ENCODE results near the gene SCLY. TPM values are rescaled to one million over a fixed set of nuclear protein-coding genes. Genes with fewer than 3 reads are reported as not detected.

The SCLY gene
- total RNA-seq, 1 experiment from 2014 or later = 68.4 TPM

DNA sequence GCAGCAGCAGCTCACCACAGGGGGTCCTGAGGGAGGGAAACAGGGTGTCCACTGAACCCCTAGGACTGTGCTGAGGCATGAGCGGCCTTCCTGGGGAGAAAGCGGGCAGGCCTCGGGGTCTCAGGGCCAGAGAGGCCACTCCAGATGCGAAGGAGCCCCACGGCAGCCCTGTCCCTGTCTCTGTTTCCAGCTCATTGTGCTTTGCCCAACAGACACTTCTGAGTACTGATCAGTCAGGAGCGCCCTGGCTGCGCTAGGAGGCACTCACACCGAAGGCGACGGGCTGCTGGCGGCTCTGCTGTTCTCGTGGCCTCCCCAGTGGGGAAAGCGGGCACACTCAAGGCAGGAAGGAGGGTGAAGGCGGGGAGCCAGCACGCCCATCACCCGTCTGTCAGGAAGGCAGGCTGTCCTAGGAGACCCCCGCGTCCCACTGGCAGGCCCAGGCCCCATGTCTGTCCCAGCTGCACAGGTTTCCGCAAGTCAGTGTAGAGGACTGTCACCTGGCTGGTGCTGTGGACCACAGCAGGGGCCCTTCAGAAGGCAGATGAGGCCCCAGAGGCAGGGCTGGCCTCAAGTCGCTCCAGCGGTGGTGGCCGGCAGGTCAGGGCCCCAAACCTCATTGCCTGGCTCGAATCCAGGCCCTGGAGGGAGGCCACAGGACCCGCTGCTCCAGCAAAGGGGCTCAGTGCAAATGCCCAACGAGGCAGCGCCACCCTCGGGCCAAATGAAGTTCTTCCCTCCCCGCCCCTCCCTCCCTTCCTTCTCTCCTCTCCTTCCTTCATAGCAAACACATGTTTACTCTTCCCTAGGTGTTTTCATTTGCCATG, 46.1 kb downstream of the SCLY start:
- DNase-seq (ENCODE audit: low spot score) = peak; percentile 73
- POLR2A ChIA-PET = no interaction called here
- H3K4me3 Mint-ChIP-seq = no peak overlapping the region
- H3K36me3 Mint-ChIP-seq = no peaks in the 10 kb centered on the region
- ATAC-seq = peak; percentile 43
- H3K27ac Mint-ChIP-seq = no peak overlapping the region
- TF ChIP-seq NR2C2 (CRISPR knock-in tag; IDR thresholded peaks at IDR 0.05) = no peak
- TF ChIP-seq, protein P1, sequence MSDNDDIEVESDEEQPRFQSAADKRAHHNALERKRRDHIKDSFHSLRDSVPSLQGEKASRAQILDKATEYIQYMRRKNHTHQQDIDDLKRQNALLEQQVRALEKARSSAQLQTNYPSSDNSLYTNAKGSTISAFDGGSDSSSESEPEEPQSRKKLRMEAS (CRISPR knock-in tag; IDR thresholded peaks at IDR 0.05) = peak; percentile 21; the same call in 1 of the 2 replicates
- TF ChIP-seq ZBTB21 (CRISPR knock-in tag; IDR thresholded peaks at IDR 0.05; ENCODE audit: borderline replicate concordance) = 0 out of 2 replicates have a peak, but pooled peaks have one; percentile 22
- TF ChIP-seq, protein P2, sequence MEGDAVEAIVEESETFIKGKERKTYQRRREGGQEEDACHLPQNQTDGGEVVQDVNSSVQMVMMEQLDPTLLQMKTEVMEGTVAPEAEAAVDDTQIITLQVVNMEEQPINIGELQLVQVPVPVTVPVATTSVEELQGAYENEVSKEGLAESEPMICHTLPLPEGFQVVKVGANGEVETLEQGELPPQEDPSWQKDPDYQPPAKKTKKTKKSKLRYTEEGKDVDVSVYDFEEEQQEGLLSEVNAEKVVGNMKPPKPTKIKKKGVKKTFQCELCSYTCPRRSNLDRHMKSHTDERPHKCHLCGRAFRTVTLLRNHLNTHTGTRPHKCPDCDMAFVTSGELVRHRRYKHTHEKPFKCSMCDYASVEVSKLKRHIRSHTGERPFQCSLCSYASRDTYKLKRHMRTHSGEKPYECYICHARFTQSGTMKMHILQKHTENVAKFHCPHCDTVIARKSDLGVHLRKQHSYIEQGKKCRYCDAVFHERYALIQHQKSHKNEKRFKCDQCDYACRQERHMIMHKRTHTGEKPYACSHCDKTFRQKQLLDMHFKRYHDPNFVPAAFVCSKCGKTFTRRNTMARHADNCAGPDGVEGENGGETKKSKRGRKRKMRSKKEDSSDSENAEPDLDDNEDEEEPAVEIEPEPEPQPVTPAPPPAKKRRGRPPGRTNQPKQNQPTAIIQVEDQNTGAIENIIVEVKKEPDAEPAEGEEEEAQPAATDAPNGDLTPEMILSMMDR (IDR thresholded peaks at IDR 0.05) = peak; percentile 23; the same call in 1 of the 2 replicates
- TF ChIP-seq, protein P3, sequence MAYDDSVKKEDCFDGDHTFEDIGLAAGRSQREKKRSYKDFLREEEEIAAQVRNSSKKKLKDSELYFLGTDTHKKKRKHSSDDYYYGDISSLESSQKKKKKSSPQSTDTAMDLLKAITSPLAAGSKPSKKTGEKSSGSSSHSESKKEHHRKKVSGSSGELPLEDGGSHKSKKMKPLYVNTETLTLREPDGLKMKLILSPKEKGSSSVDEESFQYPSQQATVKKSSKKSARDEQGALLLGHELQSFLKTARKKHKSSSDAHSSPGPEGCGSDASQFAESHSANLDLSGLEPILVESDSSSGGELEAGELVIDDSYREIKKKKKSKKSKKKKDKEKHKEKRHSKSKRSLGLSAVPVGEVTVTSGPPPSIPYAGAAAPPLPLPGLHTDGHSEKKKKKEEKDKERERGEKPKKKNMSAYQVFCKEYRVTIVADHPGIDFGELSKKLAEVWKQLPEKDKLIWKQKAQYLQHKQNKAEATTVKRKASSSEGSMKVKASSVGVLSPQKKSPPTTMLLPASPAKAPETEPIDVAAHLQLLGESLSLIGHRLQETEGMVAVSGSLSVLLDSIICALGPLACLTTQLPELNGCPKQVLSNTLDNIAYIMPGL (CRISPR knock-in tag; IDR thresholded peaks at IDR 0.05) = peak; percentile 46; the same call in 1 of the 2 replicates
- TF ChIP-seq, protein P4, sequence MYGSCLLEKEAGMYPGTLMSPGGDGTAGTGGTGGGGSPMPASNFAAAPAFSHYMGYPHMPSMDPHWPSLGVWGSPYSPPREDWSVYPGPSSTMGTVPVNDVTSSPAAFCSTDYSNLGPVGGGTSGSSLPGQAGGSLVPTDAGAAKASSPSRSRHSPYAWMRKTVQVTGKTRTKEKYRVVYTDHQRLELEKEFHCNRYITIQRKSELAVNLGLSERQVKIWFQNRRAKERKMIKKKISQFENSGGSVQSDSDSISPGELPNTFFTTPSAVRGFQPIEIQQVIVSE (CRISPR knock-in tag; IDR thresholded peaks at IDR 0.05; ENCODE audit: borderline replicate concordance) = no peak
- CTCF ChIA-PET = interaction anchor here (0.6 to 2.9 kb wide), 22 partner anchors 8 to 1577 kb away, joined by 3 to 15 read pairs (median 4); partner anchors contain the start of gene SCLY
- H3K9me3 Mint-ChIP-seq = peaks cover 6% of the 10 kb centered on the region; the same call in 1 of the 2 replicates
- H3K27me3 Mint-ChIP-seq (ENCODE audit: low read depth) = no peaks in the 10 kb centered on the region
- H3K4me1 Mint-ChIP-seq = peaks cover 21% of the 10 kb centered on the region

DNA sequence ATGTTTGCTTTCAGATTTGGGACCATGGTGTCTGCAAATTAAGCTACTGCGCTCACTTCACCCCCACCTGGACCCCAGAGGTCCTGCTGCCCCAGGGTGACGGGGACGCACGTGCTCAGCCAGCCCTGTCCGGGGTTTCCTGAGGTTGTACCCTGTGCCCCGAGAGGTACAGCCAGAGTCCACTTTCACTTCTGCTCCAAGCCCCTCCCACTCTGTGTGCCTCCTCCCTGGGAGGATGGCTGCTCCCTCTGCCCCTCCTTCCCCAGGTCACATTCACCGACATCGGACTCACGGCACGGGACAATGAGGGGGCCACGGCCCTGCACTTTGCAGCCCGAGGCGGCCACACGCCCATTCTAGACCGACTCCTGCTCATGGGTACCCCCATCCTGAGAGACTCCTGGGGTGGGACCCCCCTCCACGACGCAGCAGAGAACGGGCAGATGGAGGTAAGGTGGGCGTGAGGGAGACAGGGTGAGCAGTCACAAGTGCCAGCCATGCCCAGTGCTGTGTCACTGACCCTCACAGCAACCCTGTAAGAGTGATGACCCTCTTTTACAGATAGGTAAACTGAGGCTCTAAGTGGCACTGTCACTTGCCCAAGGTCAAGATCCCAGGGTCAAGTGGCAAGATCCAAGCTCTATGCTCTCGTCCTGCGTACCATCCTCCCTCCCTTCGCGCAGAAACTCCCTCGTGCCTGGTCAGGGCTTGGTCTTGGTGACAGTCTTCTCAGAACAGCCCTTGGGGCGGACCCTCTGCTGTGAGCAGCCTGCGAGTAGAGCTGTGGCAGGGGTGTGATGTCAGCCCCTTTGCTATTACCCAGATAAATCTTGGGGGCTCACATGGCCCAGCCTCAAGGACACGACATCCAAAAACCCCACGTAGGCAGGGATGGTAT, 47.0 kb downstream of the SCLY start:
- peaks cover 14% of the 10 kb centered on the region for H3K9me3 Mint-ChIP-seq
- H3K27ac Mint-ChIP-seq = no peak overlapping the region
- DNase-seq (ENCODE audit: low spot score) (peak; percentile 31), ATAC-seq (peak; percentile 25)
- H3K4me1 Mint-ChIP-seq = peaks cover 21% of the 10 kb centered on the region
- TF ChIP-seq GABPB1 (CRISPR knock-in tag; IDR thresholded peaks at IDR 0.05) (no peak), FOXK1 (CRISPR knock-in tag; IDR thresholded peaks at IDR 0.05) (0 out of 2 replicates have a peak, but pooled peaks have one; percentile 25), ZBTB21 (CRISPR knock-in tag; IDR thresholded peaks at IDR 0.05; ENCODE audit: borderline replicate concordance) (0 out of 2 replicates have a peak, but pooled peaks have one; percentile 29), TEAD4 (CRISPR knock-in tag; IDR thresholded peaks at IDR 0.05) (no peak), FOXP1 (CRISPR knock-in tag; IDR thresholded peaks at IDR 0.05; ENCODE audit: borderline replicate concordance) (no peak), SMAD3 (CRISPR knock-in tag; IDR thresholded peaks at IDR 0.05; ENCODE audit: borderline replicate concordance) (no peak), RORB (CRISPR knock-in tag; IDR thresholded peaks at IDR 0.05) (no peak)
- TF ChIP-seq, protein P1 (CRISPR knock-in tag; IDR thresholded peaks at IDR 0.05) = no peak
- H3K4me3 Mint-ChIP-seq = no peak overlapping the region
- ChIA-PET CTCF (interaction anchor here (0.6 to 1.9 kb wide), 11 partner anchors 11 to 1187 kb away, joined by 3 to 16 read pairs (median 7); no protein-coding TSS in a partner anchor), POLR2A (interaction anchor here (1.0 to 1.7 kb wide), 2 partner anchors 9 to 46 kb away, joined by 4 to 8 read pairs; no protein-coding TSS in a partner anchor)
- H3K36me3 Mint-ChIP-seq = peaks cover 3% of the 10 kb centered on the region
- H3K27me3 Mint-ChIP-seq (ENCODE audit: low read depth) = no peaks in the 10 kb centered on the region
